GM12878 (cell line): ENCODE data around the gene NPAS3. TPM values are rescaled to one million over a fixed set of nuclear protein-coding genes. Genes with fewer than 3 reads are reported as not detected.

Experiments
- ATAC-seq: fragments of 200-7000 bp; cut with Tn5 transposase; 3 replicates; pipeline ENCODE4 v1.9.1; 2020; ENCODE audit warnings: mild to moderate bottlenecking, moderate library complexity
- BruUV-seq: library from RNA; stranded (reverse); fragments of 400-500 nt; replicated peaks from 2 replicates; lab custom pipeline; 2021; lab: Mats Ljungman, UMichigan
- CTCF ChIA-PET: fragments of 300-600 bp; sonication (Branson Sonifier 250); formaldehyde crosslinking; extraction: SDS; loops from one replicate; lab custom pipeline; 2021; ENCODE audit warnings: inconsistent platforms; lab: Yijun Ruan, JAX
- POLR2A ChIA-PET: fragments of 350-600 bp; formaldehyde crosslinking; extraction: SDS; loops from one replicate; lab custom pipeline; 2021; ENCODE audit warnings: inconsistent platforms; lab: Charles Lee
- RAD21 ChIA-PET: fragments of 300-600 bp; sonication (Branson Sonifier 250); formaldehyde crosslinking; loops from one replicate; lab custom pipeline; 2023; ENCODE audit warnings: antibody characterized with exemption; ENCODE audit not compliant: unreplicated experiment; lab: Charles Lee
- SMC1A ChIA-PET: fragments of 300-600 bp; sonication (Branson Sonifier 250); formaldehyde crosslinking; loops from one replicate; lab custom pipeline; 2023; ENCODE audit not compliant: unreplicated experiment, uncharacterized antibody; lab: Charles Lee
- DNase-seq: peaks from one replicate; pipeline ENCODE4 v3.0.0-alpha.2; 2011; ENCODE audit warnings: low read depth, low spot score
- FAIRE-seq: peaks from 3 replicates; lab custom pipeline; 2011; peaks lifted over from hg19 to GRCh38; lab: Jason Lieb, UNC
- H2AFZ ChIP-seq: 2 replicates; pipeline ENCODE4 v1.6.0; 2011; ENCODE audit warnings: low read depth, low read length, control low read depth; ENCODE audit not compliant: control insufficient read depth
- H3K27ac ChIP-seq: 2 replicates; pipeline ENCODE4 v1.5.1; 2011; ENCODE audit warnings: control low read depth; ENCODE audit not compliant: control insufficient read depth, insufficient read depth
- H3K27me3 ChIP-seq, 2 experiments: replicated peaks in 1 of 2; 2 replicates each; pipeline versions ENCODE4 v1.6.0 to v1.6.1; 2011; ENCODE audit warnings: low read length in 1 of 2; ENCODE audit not compliant: control insufficient read depth in 2 of 2, insufficient read depth in 2 of 2
- H3K36me3 ChIP-seq, 2 experiments: 2 replicates each; pipeline ENCODE4 v1.5.1; 2011; ENCODE audit warnings: low read length in 1 of 2; ENCODE audit not compliant: control insufficient read depth in 2 of 2, insufficient read depth in 2 of 2
- H3K4me1 ChIP-seq: 2 replicates; pipeline ENCODE4 v1.6.1; 2011; ENCODE audit warnings: mild to moderate bottlenecking, low read length, moderate library complexity, mixed read lengths; ENCODE audit not compliant: control insufficient read depth, insufficient read depth
- H3K4me2 ChIP-seq: 2 replicates; pipeline ENCODE4 v1.6.0; 2011; ENCODE audit warnings: control low read depth; ENCODE audit not compliant: control insufficient read depth, insufficient read depth
- H3K4me3 ChIP-seq: fragments of 200-600 bp; sonication (generic); 2 replicates; pipeline ENCODE4 v1.5.1; 2016
- H3K79me2 ChIP-seq: 2 replicates; pipeline ENCODE4 v1.6.0; 2011; ENCODE audit warnings: low read length; ENCODE audit not compliant: control insufficient read depth, insufficient read depth
- H3K9ac ChIP-seq: 2 replicates; pipeline ENCODE4 v1.8.0; 2011; ENCODE audit warnings: low read length, control low read depth, mixed read lengths; ENCODE audit not compliant: control insufficient read depth, insufficient read depth
- H3K9me3 ChIP-seq: replicated peaks from 3 replicates; pipeline ENCODE4 v1.5.1; 2011; ENCODE audit warnings: mild to moderate bottlenecking, low read length; ENCODE audit not compliant: control insufficient read depth, insufficient read depth
- H4K20me1 ChIP-seq: 2 replicates; pipeline ENCODE4 v1.6.0; 2011; ENCODE audit not compliant: control insufficient read depth, insufficient read depth
- ATF2 ChIP-seq: IDR thresholded peaks from 2 replicates; pipeline ENCODE4 v1.6.1; 2012; ENCODE audit warnings: low read length, inconsistent platforms
- CBX3 ChIP-seq: fragments of 200-600 bp; sonication (generic); IDR thresholded peaks from 2 replicates; pipeline ENCODE4 v1.6.1; 2016; ENCODE audit warnings: low read depth, borderline replicate concordance
- CHD1 ChIP-seq: IDR thresholded peaks from 2 replicates; pipeline ENCODE4 v1.6.1; 2012; ENCODE audit warnings: low read depth, low read length, improper control_type of control experiment
- CHD4 ChIP-seq: fragments of 200-600 bp; sonication (generic); IDR thresholded peaks from 2 replicates; pipeline ENCODE4 v1.6.1; 2016; ENCODE audit warnings: mild to moderate bottlenecking
- MTA3 ChIP-seq: IDR thresholded peaks from 2 replicates; pipeline ENCODE4 v1.6.1; 2012; ENCODE audit warnings: low read length, inconsistent platforms, borderline replicate concordance
- NFYB ChIP-seq: IDR thresholded peaks from 2 replicates; pipeline ENCODE4 v1.6.1; 2011; ENCODE audit warnings: low read depth, mild to moderate bottlenecking, low read length, improper control_type of control experiment, moderate library complexity; ENCODE audit not compliant: insufficient read depth
- PAX8 ChIP-seq: fragments of 450-650 bp; IDR thresholded peaks from 2 replicates; pipeline ENCODE4 v1.6.1; 2017; ENCODE audit warnings: mild to moderate bottlenecking, moderate library complexity
- RBBP5 ChIP-seq: fragments of 200-600 bp; sonication (generic); conservative IDR thresholded peaks from 2 replicates; pipeline ENCODE4 v1.6.1; 2016
- RCOR1 ChIP-seq: conservative IDR thresholded peaks from 2 replicates; pipeline ENCODE4 v1.6.1; 2012; ENCODE audit warnings: low read depth, low read length, improper control_type of control experiment
- RFX5 ChIP-seq: IDR thresholded peaks from 2 replicates; pipeline ENCODE4 v1.6.1; 2011; ENCODE audit warnings: low read depth, low read length, improper control_type of control experiment
- STAT3 ChIP-seq: IDR thresholded peaks from 2 replicates; pipeline ENCODE4 v1.6.1; 2011; ENCODE audit warnings: low read depth, low read length, improper control_type of control experiment
- SUZ12 ChIP-seq: fragments of 200-600 bp; sonication (generic); IDR thresholded peaks from one replicate; pipeline ENCODE4 v1.6.1; 2018; ENCODE audit warnings: antibody characterized with exemption, mild to moderate bottlenecking; ENCODE audit not compliant: unreplicated experiment
- TARDBP ChIP-seq: IDR thresholded peaks from 2 replicates; pipeline ENCODE4 v1.6.1; 2016; ENCODE audit warnings: borderline replicate concordance
- YBX1 ChIP-seq: fragments of 450-650 bp; IDR thresholded peaks from 2 replicates; pipeline ENCODE4 v1.6.1; 2016; ENCODE audit warnings: antibody characterized with exemption
- ZNF217 ChIP-seq: fragments of 450-650 bp; IDR thresholded peaks from 2 replicates; pipeline ENCODE4 v1.6.1; 2017; ENCODE audit warnings: antibody characterized with exemption, mild to moderate bottlenecking
- ZSCAN29 ChIP-seq: fragments of 450-650 bp; IDR thresholded peaks from 2 replicates; pipeline ENCODE4 v1.6.1; 2017; ENCODE audit warnings: mild to moderate bottlenecking, moderate library complexity
- WGBS: methylation state at CpG from one replicate; pipeline ENCODE4 v1.1.6; 2016; ENCODE audit warnings: low lambda C conversion rate; ENCODE audit not compliant: insufficient replicate concordance, insufficient coverage; ENCODE audit errors: missing lambda C conversion rate; 5-methylcytosine and 5-hydroxymethylcytosine counted together
- in situ Hi-C: fragments of 300-500 bp; cut with MboI; formaldehyde crosslinking; loops from 9 replicates; pipeline ENCODE4 v1.14.3; 2018; ENCODE audit warnings: mixed read lengths
- intact Hi-C: fragments of 100-400 bp; cut with micrococcal nuclease; formaldehyde crosslinking; loops from one replicate; pipeline ENCODE4 v1.14.2; 2022; ENCODE audit not compliant: unreplicated experiment
- polyA plus RNA-seq, 11 experiments: library from polyadenylated mRNA; depleted of rRNA in 4 of 11; unstranded in 6 of 11; stranded (reverse) in 5 of 11; fragments of >200 nt; fragmentation: Nextera tagmentation in 4 of 11; fragmentation: Illumina TruSeq in 1 of 11; extraction: Ambion mirVana in 4 of 11; extraction: Trizol in 1 of 11; gene quantifications; 1 replicate in 1 of 11; 2 replicates in 10 of 11; pipeline versions ENCODE4 v1.2.1 to v1.2.3, GENCODE V29; 2011 to 2016; ENCODE audit warnings: inconsistent platforms in 2 of 11, missing spikeins in 2 of 11, low read depth in 1 of 11
- total RNA-seq, 4 experiments: library from RNA; depleted of rRNA in 3 of 4; stranded (reverse); fragments of >200 nt in 3 of 4; fragmentation: Illumina TruSeq in 1 of 4; extraction: Trizol in 1 of 4; gene quantifications; 2 replicates each; pipeline versions ENCODE4 v1.2.1 to v1.2.3, GENCODE V29; 2013 to 2021
- TF ChIP-seq, protein P1 (sequence below): IDR thresholded peaks from 2 replicates; pipeline ENCODE4 v1.6.1; 2012; ENCODE audit warnings: low read depth, low read length, improper control_type of control experiment
- TF ChIP-seq, protein P2 (sequence below): fragments of 450-650 bp; conservative IDR thresholded peaks from 2 replicates; pipeline ENCODE4 v1.6.1; 2017; ENCODE audit warnings: mild to moderate bottlenecking, moderate library complexity

The NPAS3 gene
- total and polyA plus RNA-seq, 10 of the 15 experiments (the other 5 are each of a cell fraction or from before 2014, with no cell fraction given): under 0.01 to 2.7 (median 0.03) TPM; not detected in 6

DNA sequence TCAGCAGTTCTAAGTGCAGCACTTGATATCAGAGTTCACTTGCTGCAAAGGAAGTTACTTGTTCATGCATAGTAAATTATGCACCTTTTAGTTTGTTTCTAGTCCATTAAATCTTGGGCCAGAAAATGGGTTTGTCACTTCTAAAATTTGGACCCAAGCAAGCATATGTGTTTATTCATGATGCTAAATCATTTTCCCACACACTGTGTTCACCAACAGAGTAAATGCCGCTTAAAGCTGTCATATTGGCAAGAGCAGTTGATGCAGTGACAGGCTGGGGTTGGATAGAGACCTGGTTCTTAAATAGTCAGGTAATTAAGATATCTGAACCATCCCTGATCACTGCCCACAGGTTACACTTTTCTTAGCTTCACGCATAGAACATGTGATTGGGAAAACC, 602.5 kb downstream of the NPAS3 start:
- intact Hi-C loops (no loop called here), in situ Hi-C loops (no loop called here)
- peaks cover 5% of the 10 kb centered on the region; the same call in 1 of the 2 replicates for H3K4me1 ChIP-seq
- no peak for DNase-seq
- no peak overlapping the region for H3K4me2 ChIP-seq
- no peak overlapping the region for H3K27ac ChIP-seq
- 81% methylated on average over 2 of the region's 2 CpGs for WGBS
- BruUV-seq: no TSS peak
- TF ChIP-seq ATF2: no peak
- no peak for TF ChIP-seq RFX5
- TF ChIP-seq CHD4: no peak
- TF ChIP-seq, protein P1, sequence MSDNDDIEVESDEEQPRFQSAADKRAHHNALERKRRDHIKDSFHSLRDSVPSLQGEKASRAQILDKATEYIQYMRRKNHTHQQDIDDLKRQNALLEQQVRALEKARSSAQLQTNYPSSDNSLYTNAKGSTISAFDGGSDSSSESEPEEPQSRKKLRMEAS: no peak
- TF ChIP-seq SUZ12: no peak
- no peak for TF ChIP-seq MTA3
- TF ChIP-seq NFYB: no peak
- no peak for TF ChIP-seq ZSCAN29
- TF ChIP-seq ZNF217: no peak
- TF ChIP-seq RCOR1: no peak
- no peak for TF ChIP-seq YBX1
- TF ChIP-seq CBX3: no peak
- no peak for TF ChIP-seq TARDBP
- no peak for TF ChIP-seq CHD1
- TF ChIP-seq, protein P2, sequence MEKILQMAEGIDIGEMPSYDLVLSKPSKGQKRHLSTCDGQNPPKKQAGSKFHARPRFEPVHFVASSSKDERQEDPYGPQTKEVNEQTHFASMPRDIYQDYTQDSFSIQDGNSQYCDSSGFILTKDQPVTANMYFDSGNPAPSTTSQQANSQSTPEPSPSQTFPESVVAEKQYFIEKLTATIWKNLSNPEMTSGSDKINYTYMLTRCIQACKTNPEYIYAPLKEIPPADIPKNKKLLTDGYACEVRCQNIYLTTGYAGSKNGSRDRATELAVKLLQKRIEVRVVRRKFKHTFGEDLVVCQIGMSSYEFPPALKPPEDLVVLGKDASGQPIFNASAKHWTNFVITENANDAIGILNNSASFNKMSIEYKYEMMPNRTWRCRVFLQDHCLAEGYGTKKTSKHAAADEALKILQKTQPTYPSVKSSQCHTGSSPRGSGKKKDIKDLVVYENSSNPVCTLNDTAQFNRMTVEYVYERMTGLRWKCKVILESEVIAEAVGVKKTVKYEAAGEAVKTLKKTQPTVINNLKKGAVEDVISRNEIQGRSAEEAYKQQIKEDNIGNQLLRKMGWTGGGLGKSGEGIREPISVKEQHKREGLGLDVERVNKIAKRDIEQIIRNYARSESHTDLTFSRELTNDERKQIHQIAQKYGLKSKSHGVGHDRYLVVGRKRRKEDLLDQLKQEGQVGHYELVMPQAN: no peak
- no peak for TF ChIP-seq RBBP5
- TF ChIP-seq STAT3: no peak
- TF ChIP-seq PAX8: no peak
- no peak overlapping the region for H2AFZ ChIP-seq
- ChIA-PET POLR2A (interaction anchor here (0.6 to 8.7 kb wide), 9 partner anchors 10 to 34 kb away, joined by 3 to 86 read pairs (median 10); no protein-coding TSS in a partner anchor), RAD21 (interaction anchor here (1.2 to 8.8 kb wide), 11 partner anchors 9 to 251 kb away, joined by 3 to 175 read pairs (median 7); no protein-coding TSS in a partner anchor), CTCF (interaction anchor here (0.7 to 4.0 kb wide), 6 partner anchors 9 to 135 kb away, joined by 3 to 22 read pairs (median 6); no protein-coding TSS in a partner anchor), SMC1A (interaction anchor here (0.8 to 9.1 kb wide), 16 partner anchors 10 to 252 kb away, joined by 3 to 215 read pairs (median 6); no protein-coding TSS in a partner anchor)
- no peaks in the 10 kb centered on the region for H3K27me3 ChIP-seq
- H3K9me3 ChIP-seq: no peaks in the 10 kb centered on the region
- H4K20me1 ChIP-seq: no peaks in the 10 kb centered on the region
- H3K4me3 ChIP-seq: no peak overlapping the region
- ATAC-seq: no peak
- H3K9ac ChIP-seq: no peak overlapping the region
- no peak for FAIRE-seq
- no peaks in the 10 kb centered on the region for H3K79me2 ChIP-seq
- H3K36me3 ChIP-seq: no peaks in the 10 kb centered on the region
